HL-60 (cell line): ENCODE measurements around the gene C2CD4D.

Experiments used
- DNase-seq, 2 experiments: peaks; one replicate each; pipeline ENCODE4 v3.0.0-alpha.2; 2010 to 2020; ENCODE audit warnings: low read depth in 1 of 2, low spot score in 1 of 2
- H3K27ac ChIP-seq: fragments of 250-450 bp; sonication (Bioruptor Pico); replicated peaks from 2 replicates; pipeline ENCODE4 v1.5.1; 2020; ENCODE audit warnings: mild to moderate bottlenecking, moderate library complexity
- H3K27me3 ChIP-seq: fragments of 250-450 bp; sonication (Bioruptor Pico); 2 replicates; pipeline ENCODE4 v1.5.1; 2021; ENCODE audit warnings: mild to moderate bottlenecking, moderate library complexity; ENCODE audit not compliant: insufficient read depth, poor library complexity, severe bottlenecking
- H3K4me3 ChIP-seq: replicated peaks from 2 replicates; pipeline ENCODE4 v1.5.1; 2011; ENCODE audit warnings: mild to moderate bottlenecking, control low read depth, low read length; ENCODE audit not compliant: insufficient read depth
- CTCF ChIP-seq: IDR thresholded peaks from one replicate; pipeline ENCODE4 v1.5.1; 2011; ENCODE audit warnings: low read length, control low read depth, inconsistent platforms; ENCODE audit not compliant: insufficient read depth
- GABPA ChIP-seq: IDR thresholded peaks from 2 replicates; pipeline ENCODE4 v1.6.1; 2012; ENCODE audit warnings: low read depth
- POLR2AphosphoS5 ChIP-seq: IDR thresholded peaks from 2 replicates; pipeline ENCODE4 v1.6.1; 2012; ENCODE audit warnings: low read depth
- REST ChIP-seq: IDR thresholded peaks from 2 replicates; pipeline ENCODE4 v1.6.1; 2012; ENCODE audit warnings: low read depth; ENCODE audit not compliant: insufficient replicate concordance
- SPI1 ChIP-seq: IDR thresholded peaks from 2 replicates; pipeline ENCODE4 v1.6.1; 2012; ENCODE audit warnings: low read depth, mild to moderate bottlenecking, borderline replicate concordance

C2CD4D gene

GRCh38 chr1:151819227-151819835 is 20.3 kb downstream of the C2CD4D start:
- Histone ChIP-seq H3K27me3 (no peaks in the 10 kb centered on the region), H3K4me3 (no peak overlapping the region), H3K27ac (no peak overlapping the region)
- no peak for DNase-seq
- TF ChIP-seq GABPA: no peak
- TF ChIP-seq CTCF: no peak
- no peak for TF ChIP-seq REST
- no peak for TF ChIP-seq POLR2AphosphoS5
- TF ChIP-seq SPI1: no peak

- peak in 1 of 2 experiments; percentile 59 for DNase-seq
- no peak overlapping the region for H3K4me3 ChIP-seq
- TF ChIP-seq POLR2AphosphoS5 (no peak), SPI1 (peak; percentile 83)
- H3K27ac ChIP-seq: no peak overlapping the region
- no peaks in the 10 kb centered on the region for H3K27me3 ChIP-seq
These were observed 22.3 kb downstream of the C2CD4D start for GRCh38 chr1:151817353-151817730.

GRCh38 chr1:151816548-151817352 is 22.9 kb downstream of the C2CD4D start:
- Histone ChIP-seq H3K27me3 (no peaks in the 10 kb centered on the region), H3K27ac (no peak overlapping the region), H3K4me3 (no peak overlapping the region)
- TF ChIP-seq GABPA (no peak), CTCF (no peak), REST (no peak), POLR2AphosphoS5 (no peak), SPI1 (no peak)
- no peak for DNase-seq

GRCh38 chr1:151815716-151816327 is 23.8 kb downstream of the C2CD4D start:
- TF ChIP-seq CTCF (no peak), SPI1 (no peak), REST (no peak), GABPA (no peak), POLR2AphosphoS5 (no peak)
- no peak overlapping the region for H3K27ac ChIP-seq
- no peak for DNase-seq
- no peak overlapping the region for H3K4me3 ChIP-seq
- no peaks in the 10 kb centered on the region for H3K27me3 ChIP-seq
